Hippocampal formation (tissue), 2 donors: ENCODE data around the gene TMPRSS15.
A peak's percentile ranks its signal among the peaks of the same experiment; 100 is the strongest.
"Not testable (repeated sequence)": the region's sequence is repeated elsewhere in the genome, so short reads cannot be mapped to it uniquely, and the experiment has no call there.

ENCODE experiments used
- DNase-seq, 2 donors: peaks; one replicate each; lab custom pipeline; 2025; lab: John Stamatoyannopoulos, UW

Gene TMPRSS15

DNA sequence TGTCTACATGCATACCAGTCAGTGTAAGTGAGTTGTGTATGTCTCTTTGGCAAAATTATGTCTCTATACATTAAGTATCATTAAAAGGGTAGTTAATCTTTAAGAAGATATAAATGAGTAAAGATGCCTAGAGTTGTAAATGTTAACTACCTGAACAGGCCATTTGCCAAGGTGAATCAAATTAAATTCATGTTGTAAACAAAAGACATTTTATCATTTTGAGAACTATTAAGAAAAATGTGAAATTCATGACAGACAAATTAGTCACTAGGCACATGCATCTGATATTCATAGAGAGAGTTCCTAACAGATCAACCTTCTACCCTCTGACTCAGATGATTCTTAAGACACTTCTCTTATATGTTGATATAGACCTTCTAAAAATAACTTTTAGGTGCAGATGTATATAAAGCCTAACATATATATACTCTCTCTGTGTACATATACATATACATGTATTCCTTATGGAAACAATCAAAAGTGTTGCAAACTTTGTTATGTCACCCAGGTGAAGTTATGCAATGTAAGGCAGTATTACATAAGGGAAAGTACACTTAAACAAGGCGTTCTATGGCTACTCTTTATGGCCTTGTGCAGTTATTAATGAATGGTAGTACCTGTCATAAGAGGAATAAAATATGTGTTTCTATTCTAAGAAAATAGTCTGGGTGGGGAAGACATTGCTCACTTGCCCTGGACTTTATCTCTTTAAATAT is at the start of gene TMPRSS15:
TSS of gene TMPRSS15 (minus strand) at position 51 of the 716 bp plus-strand sequence. CDS start 163 bp downstream, outside the sequence.
- no peak for DNase-seq

DNA sequence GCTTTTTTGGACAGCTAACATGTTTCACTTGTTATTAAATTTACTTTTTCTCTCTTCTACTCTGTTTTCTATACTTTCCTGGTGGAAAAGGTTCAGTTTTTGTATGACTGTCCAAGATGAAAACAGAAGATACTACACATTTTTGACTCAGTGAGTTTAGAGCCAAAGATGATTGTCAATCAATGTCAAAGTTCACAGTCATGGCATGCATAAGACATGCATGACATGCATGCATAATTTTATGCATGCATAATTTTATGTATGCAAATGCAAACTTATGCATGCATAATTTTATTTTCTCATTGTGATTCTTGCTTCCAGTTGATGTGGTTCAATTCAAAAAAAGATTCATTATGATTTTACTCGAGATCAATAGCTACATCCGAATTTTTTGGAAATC is 48.1 kb upstream of the TMPRSS15 start:
- no peak for DNase-seq

DNA sequence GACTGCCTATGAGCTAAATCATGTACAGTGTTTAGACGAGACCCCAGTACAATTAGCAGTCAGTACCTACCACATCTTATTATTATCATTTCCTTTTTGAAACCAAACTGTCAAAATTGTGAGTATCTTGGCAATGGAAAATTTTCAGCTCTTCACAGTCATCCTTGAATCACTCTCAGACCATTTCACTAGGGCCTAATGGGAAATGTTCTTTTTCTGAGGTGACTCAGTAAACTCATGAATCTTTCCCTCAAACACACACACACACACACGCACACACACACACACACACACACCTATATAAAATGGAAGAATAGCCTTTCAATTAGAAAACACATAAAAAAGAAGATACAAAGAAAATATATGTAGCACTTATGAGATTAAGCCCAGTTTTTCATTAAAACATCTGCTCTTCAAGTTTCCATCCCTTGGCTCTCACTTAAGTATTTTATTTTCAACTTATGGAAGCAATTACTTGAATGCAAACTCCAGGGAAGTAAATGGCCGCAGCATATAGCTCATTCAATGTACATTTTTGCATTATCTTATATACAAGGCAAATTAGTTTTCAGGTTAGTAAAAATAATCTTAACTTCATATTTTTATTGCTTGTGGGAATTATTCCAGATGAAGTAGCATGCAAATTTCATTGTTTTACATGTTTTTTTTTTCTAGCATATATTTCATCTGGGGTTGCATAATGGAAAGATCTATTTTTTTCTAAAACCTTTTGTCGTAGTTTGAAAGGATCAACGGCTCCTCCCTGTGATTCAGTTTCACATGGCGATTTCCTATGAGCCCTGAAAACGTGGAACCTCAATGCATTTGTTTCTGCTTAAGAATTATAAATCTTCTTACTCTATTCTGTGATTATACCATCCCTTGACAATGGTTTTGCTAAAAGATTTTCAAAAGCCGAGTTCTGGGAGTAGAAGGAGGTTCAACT is 46.3 kb upstream of the TMPRSS15 start:
- DNase-seq, result no peak

DNA sequence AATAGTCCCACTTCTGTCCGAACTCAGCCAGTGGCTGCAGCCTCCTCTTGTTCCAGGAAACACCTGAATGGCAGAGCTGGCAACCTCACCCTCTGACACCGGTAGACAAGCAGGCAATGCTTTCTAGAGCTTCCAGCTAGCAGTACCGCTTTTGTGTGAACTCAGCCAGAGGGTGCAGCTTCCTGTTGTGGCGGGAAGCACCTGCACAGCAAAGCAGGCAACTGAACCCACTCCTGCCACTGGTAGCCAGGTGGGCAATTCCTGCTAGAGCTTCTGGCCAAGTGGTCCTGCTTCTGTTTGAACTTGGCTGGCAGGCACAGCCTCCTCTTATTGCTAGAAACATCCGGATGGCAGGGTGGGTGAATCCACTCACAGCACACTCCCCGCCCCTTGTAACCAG is 40.1 kb upstream of the TMPRSS15 start:
- no peak for DNase-seq

DNA sequence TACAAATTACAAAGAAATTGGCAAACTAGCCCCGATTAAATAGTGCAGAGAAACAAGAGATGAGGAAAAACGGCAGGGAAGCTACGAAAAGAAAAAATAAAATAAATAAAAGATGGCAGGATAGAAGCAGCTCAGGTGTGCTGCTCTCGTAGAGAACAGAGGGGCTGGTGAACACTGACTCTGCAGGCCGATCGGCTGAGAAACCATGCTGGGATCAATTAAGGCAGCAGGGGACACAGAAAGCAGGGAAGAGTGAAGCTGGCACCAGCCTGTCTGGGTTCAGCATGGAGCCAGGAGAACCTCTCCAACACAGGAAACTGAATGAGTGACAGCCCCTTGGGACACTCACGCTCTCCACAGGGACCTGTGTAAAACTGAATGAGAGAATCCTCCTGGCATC is 39.5 kb upstream of the TMPRSS15 start:
- no peak for DNase-seq

DNA sequence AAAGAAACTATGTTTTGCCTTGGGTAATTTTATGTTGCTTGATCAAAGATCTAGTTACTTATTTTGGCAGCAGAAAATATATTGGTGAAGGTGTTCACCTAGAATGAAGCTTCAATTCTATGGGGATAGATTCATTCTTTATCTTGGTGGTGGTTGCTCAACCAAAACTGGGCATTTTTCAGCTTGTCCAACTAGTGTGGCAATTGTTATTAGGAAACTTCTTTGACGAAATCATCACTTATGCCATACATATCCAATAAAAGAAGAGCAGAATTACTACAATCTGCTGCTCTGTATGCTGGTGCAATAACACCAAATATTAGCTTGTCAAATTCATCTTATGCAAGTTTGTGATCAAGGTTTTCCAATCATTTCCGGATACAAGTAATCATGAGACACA is 26.8 kb upstream of the TMPRSS15 start:
- no peak for DNase-seq

DNA sequence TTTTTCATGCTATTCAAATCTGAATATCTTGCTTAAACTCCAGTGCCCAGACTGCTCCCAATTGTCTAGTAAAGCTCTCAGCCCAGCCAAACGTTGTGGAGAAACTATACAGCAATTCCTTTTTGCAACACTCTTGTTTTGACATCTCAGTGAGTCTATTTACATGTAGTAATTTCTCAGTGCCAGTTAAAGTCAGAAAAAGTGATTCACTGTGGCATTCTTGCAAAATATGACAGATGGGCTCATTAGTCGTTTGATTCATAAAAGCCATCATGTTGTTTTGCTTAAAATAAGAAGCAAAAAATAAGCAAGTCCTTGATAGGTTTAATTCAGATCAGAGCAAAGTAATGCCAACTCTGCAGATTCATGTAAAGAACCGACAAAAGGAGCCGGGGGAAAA is 20.7 kb upstream of the TMPRSS15 start:
- DNase-seq, result no peak

DNA sequence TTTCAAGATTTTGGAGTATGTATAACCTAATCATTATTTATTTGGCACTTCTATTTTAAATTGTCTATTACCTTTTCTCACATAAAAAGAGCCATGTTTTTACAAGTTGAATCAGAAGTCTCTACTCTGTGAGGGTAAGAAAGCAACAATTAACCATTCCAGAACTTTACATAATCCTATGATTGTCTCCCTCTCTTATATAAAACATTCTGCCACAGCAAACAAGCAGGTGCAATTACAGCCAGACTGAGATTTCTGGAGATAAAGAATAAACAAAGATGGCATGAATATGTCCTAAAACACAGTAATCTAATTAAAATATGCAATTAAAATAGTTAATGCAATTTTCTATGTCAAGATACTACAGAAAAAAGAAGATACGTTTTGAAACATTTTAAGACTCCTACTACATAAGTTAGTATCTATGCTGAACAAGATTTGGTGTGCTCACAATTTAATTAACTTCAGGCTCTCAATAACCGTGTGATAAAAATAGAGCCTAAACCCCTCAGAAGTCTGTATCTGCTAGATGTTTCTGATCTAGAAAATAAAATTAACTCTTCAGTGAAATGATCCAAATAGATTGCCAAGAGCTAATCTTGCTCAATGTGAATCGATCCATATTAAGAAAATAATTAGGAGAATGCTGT is 13.7 kb upstream of the TMPRSS15 start:
- no peak for DNase-seq

DNA sequence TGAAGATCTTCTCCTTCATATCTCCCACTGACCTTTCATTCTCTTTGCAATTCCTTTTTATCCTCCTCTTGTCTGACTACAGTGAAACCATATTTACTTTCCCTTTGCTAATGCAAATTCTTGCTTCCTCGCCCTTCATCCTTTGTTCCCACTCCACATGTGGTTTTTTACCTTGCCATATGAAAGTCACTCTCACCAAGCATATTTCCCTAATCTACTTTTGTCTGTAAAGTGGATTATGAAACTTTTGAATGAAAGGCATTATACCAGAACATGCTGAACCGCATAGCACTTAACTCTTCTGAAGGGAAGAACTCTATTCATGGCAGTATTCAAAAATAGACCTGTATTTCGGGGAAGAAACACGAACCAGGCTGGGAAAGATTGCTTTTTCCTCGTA is 8.0 kb upstream of the TMPRSS15 start:
- no peak for DNase-seq

DNA sequence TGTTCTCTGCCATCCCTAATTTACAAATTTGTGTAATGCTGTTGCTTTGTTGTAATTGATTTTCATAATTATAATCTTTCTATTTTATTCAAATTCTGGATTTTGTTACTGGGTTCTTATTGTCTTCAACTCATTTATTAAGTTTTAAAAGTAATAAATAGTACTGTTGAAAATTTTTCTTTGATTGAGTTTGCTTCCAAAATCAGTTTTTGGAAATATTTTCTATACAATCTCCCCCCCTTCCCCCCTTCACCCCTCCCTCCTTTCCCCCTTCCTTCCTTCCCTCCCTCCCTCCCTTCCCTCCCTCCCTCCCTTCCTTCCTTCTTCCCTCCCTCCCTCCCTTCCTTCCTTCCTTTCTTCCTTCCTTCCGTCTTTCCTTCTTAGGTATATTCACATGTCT is 6.0 kb upstream of the TMPRSS15 start:
- DNase-seq, result no peak

DNA sequence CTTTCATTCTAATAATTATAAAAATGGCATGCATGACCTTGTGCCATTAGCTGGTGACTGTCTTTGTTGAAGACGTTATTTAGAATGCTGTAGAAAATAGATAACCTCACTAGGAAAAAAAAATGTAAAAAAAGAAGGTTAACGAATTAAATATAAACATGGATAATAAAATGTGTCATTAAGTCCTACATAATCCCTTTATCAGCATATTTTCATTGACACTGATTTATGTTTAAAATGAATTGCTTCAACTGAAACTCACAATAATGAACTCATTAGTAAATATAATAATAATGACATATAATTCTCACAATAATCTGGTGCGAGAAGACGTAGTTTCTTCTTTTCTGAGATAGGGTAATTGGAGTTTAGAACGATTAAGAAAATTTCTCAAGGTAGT is 4.7 kb downstream of the TMPRSS15 start:
- no peak for DNase-seq

DNA sequence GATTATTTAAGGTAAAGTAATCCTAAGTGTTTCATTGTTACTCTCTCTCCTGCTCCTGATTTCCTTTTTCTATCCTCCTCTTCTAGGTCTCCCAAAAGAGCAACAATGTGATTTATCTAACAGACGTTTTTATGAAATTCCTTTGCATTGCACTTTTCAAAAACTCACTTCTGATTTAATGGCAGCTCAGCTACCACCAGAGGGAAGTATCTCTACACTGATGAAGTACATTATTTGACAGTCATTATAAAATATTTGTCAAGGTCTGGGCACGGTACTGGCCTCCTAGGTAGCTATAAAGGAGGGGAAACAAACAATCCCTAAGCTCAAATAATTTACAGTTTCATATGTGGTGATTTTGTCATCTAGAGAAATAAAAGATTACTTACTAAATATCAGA is 15.6 kb downstream of the TMPRSS15 start:
- DNase-seq, result no peak

DNA sequence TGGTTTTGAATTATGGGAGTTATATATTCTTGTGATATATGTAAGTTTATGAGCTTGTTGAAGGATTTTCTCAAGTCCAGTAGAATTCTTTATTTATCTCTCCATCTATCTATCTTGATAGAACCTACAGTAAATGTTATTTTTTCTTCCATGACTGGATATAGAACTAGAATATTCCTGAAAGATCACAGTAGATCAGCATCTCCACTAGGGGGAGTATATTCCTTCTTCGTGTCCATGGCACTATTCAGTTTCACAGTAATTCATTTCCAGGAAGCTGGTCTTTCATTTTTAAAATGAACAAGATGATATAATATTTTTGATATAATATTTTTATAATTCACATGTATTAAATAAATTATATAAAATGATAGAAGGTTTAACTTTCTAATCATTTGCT is 18.8 kb downstream of the TMPRSS15 start:
- DNase-seq, result no peak

DNA sequence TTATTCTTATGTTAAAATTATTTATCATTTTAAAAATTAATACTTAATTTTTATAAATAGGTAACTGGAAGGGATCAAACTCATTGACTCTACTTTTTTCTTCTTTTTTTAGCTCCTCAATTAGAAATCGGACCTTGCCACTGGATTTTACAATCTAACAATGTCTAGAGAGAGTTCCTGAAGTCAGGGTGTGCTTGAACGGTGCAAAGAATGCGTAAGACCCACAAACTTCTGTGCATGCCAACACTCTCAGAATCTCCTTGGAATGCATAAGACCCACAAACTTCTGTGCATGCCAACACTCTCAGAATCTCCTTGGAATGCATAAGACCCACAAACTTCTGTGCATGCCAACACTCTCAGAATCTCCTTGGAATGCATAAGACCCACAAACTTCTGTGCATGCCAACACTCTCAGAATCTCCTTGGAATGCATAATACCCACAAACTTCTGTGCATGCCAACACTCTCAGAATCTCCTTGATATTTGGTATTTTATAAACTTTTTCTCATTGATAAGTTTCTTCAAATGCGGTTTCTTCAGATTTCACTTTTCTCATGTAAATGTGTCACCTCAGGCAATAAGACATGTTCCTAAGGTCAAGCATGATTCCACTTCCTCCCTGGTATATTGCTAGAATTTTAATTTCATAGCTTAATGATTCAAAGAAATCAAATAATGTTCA is 20.5 kb downstream of the TMPRSS15 start:
- not testable (repeated sequence) for DNase-seq

DNA sequence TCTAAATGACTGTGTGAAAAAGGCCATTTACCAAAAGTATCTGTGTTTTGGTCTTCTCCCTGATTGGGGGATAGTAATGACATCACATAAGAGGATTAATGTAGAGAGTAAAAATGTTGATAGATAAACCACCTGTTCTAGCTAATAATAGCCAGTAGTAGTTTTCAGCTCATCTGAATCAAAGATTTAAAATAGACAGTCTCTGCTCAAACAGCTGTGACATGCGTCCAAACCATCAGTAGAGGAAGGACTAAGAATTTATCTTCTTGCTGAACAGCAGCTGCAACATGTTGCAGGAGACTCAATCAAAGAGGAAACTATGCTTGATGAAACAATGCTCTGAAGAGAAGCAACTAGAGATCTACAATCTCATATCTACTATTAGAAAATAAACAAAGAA is 21.4 kb downstream of the TMPRSS15 start:
- no peak for DNase-seq

DNA sequence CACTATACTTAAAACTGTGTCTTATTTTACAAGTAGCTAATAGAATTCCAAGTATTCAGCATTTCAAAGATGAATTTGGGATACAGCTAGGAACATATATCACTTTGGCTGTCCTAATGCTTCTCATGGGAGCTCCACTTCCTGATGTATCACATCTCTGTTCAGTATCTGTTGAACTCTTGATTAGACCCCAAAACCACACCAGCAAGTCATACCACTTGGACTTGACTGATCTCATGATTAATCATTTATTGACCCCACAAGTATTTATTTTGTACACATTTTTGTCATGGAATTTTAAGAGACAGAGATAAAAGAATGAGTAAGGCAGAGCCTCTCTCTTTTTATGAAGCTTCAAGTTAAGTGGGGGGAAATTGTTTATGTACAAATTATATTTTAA is 30.0 kb downstream of the TMPRSS15 start:
- DNase-seq, result no peak

DNA sequence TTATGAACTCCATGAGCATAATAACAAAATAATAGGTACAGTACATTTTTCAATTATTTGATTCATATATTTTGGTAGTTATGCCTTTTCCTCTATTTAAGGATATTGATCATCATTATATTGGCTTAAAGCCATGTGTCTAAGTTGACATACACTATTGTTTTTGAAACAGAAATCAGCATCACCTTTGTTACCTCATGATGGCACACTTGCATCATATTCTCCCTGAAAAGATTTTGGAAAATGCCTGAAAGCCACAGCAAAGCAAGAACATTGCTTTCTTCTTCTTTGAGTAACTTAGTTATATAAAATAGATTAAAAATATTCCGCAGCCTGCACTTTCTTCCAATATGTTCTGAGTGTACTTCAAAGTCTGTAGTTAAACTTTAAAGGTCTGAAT is 33.3 kb downstream of the TMPRSS15 start:
- DNase-seq, result no peak

DNA sequence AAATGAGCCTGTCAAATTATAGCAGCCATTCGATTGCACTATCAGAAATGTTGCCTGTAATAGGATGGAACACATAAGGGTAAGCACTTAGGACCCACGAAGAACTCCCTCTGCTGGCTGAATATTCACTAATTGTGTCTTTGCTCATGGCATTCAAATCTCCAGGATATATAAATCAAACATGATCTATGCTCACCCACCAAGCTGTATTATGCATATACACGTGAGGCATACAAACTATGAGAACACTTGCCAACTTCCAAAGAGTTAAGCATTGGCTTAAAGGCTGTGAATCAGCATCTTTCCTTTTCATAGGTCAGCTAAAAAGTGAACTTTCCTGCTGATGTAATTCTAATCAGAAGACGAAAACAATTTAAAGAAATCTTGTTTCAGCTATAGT is 34.5 kb downstream of the TMPRSS15 start:
- peak; percentile 0 to 36 for DNase-seq

DNA sequence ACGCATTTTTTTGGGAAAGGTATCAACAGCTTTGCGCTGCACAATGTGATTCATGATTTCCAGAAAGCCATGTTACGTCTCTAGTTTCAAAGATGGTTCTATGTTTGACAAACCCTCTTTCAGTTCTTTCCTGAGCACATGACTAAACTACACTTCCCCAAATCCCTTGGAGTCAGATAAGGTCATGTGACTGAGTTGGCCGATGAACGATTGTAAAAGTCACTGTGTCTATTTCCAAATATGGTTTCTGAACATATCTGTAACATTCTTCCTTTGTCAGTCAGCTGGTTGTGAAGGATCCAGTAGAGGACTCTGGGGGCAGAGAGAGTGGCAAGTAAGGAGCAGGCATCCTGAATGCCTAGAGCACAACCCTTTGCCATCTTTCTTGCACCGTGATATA is 35.4 kb downstream of the TMPRSS15 start:
- DNase-seq, result no peak

DNA sequence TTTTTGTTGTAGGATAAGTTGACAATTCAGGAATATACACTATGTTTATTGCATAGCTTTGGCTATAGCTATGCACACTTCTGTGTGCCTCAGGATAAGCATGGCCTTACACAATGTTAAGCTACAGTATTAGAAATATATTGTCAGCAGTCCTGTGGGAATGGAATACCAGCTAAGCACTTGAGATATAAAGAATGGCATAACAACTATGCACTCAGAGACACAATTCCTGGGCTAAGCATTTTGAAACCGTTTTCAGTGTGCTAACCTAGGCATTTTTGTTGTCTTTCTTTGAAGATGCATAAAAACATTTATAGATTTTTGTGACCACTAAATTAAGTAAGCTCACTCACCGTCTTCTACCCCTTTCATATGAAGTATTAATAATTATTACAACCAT is 46.8 kb downstream of the TMPRSS15 start:
- no peak for DNase-seq

DNA sequence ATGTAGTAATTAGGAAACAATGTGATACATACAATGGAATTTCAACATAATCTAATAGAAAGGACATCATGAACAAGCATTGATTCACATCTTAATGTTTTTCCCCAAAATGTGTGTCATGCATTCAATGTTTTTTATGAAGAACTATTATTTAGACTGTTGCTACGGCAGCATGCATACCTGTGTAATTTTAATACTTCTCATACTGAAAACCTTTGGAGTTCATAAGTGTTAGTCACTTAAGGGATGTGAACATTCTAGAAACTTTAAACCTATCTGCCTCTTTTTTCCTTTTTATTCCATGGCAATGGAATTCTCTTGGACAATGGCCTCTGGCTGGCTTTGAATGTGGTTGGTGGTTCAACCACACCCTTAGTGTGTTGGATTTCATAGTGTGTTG is 48.6 kb downstream of the TMPRSS15 start:
- no peak for DNase-seq

DNA sequence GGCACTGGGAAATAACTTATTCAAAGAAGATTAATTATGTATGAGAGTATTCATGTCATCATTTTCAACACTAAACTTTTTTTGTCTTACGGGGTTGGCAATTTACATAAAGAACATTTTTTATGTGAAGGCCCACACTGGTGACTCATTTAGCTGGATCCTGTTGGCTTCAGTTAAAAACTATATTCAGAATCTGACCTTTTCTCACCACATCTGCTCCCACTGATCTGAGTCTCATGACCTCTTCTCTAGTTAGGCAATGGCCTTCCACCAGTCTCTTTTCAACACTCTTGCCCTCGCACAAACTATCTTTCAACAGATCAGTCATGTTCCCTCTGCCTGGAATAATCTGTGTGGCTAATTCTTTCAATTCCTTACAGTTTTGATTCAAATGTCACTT is 53.4 kb downstream of the TMPRSS15 start:
- DNase-seq, result no peak
